DMS53 treated with DMSO at 0.1 percent for 48 hours (cell line): Measurements from ENCODE around the gene DOCK4.

Experiments
- DNase-seq: peaks from one replicate; lab custom pipeline; 2025; ENCODE audit not compliant: unreplicated experiment; lab: John Stamatoyannopoulos, UW

DOCK4 gene

GRCh38 chr7:111785076-111785475 is 421.1 kb downstream of the DOCK4 start:
- no peak for DNase-seq

GRCh38 chr7:111784296-111784695 is 421.9 kb downstream of the DOCK4 start:
- DNase-seq: no peak

- DNase-seq: no peak
These were observed 422.3 kb downstream of the DOCK4 start for GRCh38 chr7:111783854-111784253.

GRCh38 chr7:111780527-111780926 is 425.7 kb downstream of the DOCK4 start:
- no peak for DNase-seq

- DNase-seq: no peak
These were observed 431.0 kb downstream of the DOCK4 start for GRCh38 chr7:111775206-111775605.

- no peak for DNase-seq
These were observed 433.5 kb downstream of the DOCK4 start for GRCh38 chr7:111772716-111773115.

- DNase-seq: no peak
These were observed 434.6 kb downstream of the DOCK4 start for GRCh38 chr7:111771638-111772037.

GRCh38 chr7:111770116-111770515 is 436.1 kb downstream of the DOCK4 start:
- DNase-seq: no peak

- no peak for DNase-seq
These were observed 440.2 kb downstream of the DOCK4 start for GRCh38 chr7:111765751-111766643.

- peak; percentile 63 for DNase-seq
These were observed 442.9 kb downstream of the DOCK4 start for GRCh38 chr7:111763221-111763801.

GRCh38 chr7:111762799-111763198 is 443.4 kb downstream of the DOCK4 start:
- DNase-seq: no peak

- DNase-seq: no peak
These were observed 444.0 kb downstream of the DOCK4 start for GRCh38 chr7:111762211-111762610.

GRCh38 chr7:111760043-111760442 is 446.2 kb downstream of the DOCK4 start:
- no peak for DNase-seq

- peak; percentile 54 for DNase-seq
These were observed 447.9 kb downstream of the DOCK4 start for GRCh38 chr7:111758332-111758731.

GRCh38 chr7:111756687-111757178 is 449.5 kb downstream of the DOCK4 start:
- DNase-seq: no peak

- no peak for DNase-seq
These were observed 450.8 kb downstream of the DOCK4 start for GRCh38 chr7:111755383-111755782.

GRCh38 chr7:111753968-111754367 is 452.2 kb downstream of the DOCK4 start:
- DNase-seq: no peak

GRCh38 chr7:111752022-111752582 is 454.1 kb downstream of the DOCK4 start:
- peak; percentile 65 for DNase-seq

- DNase-seq: no peak
These were observed 455.3 kb downstream of the DOCK4 start for GRCh38 chr7:111750878-111751277.

GRCh38 chr7:111750228-111750627 is 456.0 kb downstream of the DOCK4 start:
- DNase-seq: no peak

GRCh38 chr7:111749625-111750024 is 456.6 kb downstream of the DOCK4 start:
- DNase-seq: no peak

GRCh38 chr7:111747718-111748117 is 458.5 kb downstream of the DOCK4 start:
- DNase-seq: no peak
